NAMALWA (cell line): ENCODE data around the gene CACHD1.
A peak's percentile ranks its signal among the peaks of the same experiment; 100 is the strongest.

Experiments used
- DNase-seq: peaks from one replicate; pipeline ENCODE4 v3.0.0-alpha.2; 2015; ENCODE audit warnings: low spot score

The CACHD1 gene

GRCh38 chr1:64469977-64470664, at the start of gene CACHD1:
Gene CACHD1, plus strand, starts transcription at chr1:64470129. Its CDS starts 616 bp downstream, at chr1:64470745.
- DNase-seq: peak; percentile 39

- no peak for DNase-seq
These were observed 48.6 kb upstream of the CACHD1 start for GRCh38 chr1:64421377-64421776.

GRCh38 chr1:64423526-64423925, 46.4 kb upstream of the CACHD1 start:
- no peak for DNase-seq

- DNase-seq: no peak
These were observed 45.5 kb upstream of the CACHD1 start for GRCh38 chr1:64424412-64424811.

GRCh38 chr1:64425521-64425920, 44.4 kb upstream of the CACHD1 start:
- no peak for DNase-seq

GRCh38 chr1:64426681-64427080, 43.2 kb upstream of the CACHD1 start:
- no peak for DNase-seq

- DNase-seq: no peak
These were observed 42.0 kb upstream of the CACHD1 start for GRCh38 chr1:64427879-64428278.

- DNase-seq: no peak
These were observed 36.6 kb upstream of the CACHD1 start for GRCh38 chr1:64433308-64433707.

- no peak for DNase-seq
These were observed 36.2 kb upstream of the CACHD1 start for GRCh38 chr1:64433747-64434146.

GRCh38 chr1:64435000-64435399, 34.9 kb upstream of the CACHD1 start:
- no peak for DNase-seq

- DNase-seq: no peak
These were observed 32.5 kb upstream of the CACHD1 start for GRCh38 chr1:64437453-64437852.

GRCh38 chr1:64440183-64440826, 29.6 kb upstream of the CACHD1 start:
- no peak for DNase-seq

- no peak for DNase-seq
These were observed 18.5 kb upstream of the CACHD1 start for GRCh38 chr1:64451440-64451839.

- DNase-seq: no peak
These were observed 16.2 kb upstream of the CACHD1 start for GRCh38 chr1:64453688-64454087.

- no peak for DNase-seq
These were observed 11.0 kb upstream of the CACHD1 start for GRCh38 chr1:64458915-64459314.

- DNase-seq: no peak
These were observed 10.2 kb upstream of the CACHD1 start for GRCh38 chr1:64459743-64460142.

- DNase-seq: no peak
These were observed 3.9 kb upstream of the CACHD1 start for GRCh38 chr1:64466033-64466432.

- DNase-seq: no peak
These were observed 583 bp upstream of the CACHD1 start for GRCh38 chr1:64469116-64469976.

- DNase-seq: no peak
These were observed 812 bp downstream of the CACHD1 start for GRCh38 chr1:64470665-64471217.

- no peak for DNase-seq
These were observed 1.5 kb downstream of the CACHD1 start for GRCh38 chr1:64471218-64472039.

GRCh38 chr1:64472040-64472376, 2.1 kb downstream of the CACHD1 start:
- DNase-seq: no peak

GRCh38 chr1:64472805-64473204, 2.9 kb downstream of the CACHD1 start:
- no peak for DNase-seq
